ENCODE results near the gene TLNRD1.

The TLNRD1 gene

GRCh38 chr15:80997692-80998091 is 3.0 kb upstream of the TLNRD1 start:
- no peak overlapping the region for H2BK15ac ChIP-seq (ENCODE audit: low read depth, poor library complexity, severe bottlenecking)
- H3K36me3 ChIP-seq (ENCODE audit: control insufficient read depth in 1 of 2, insufficient read depth in 2 of 2, low read depth in 1 of 2, low read length in 2 of 2) = peaks cover 4% of the 10 kb centered on the region in 2 experiments
- peaks cover 2% of the 10 kb centered on the region for H3K9me3 ChIP-seq (ENCODE audit: control insufficient read depth, low read length)
- H4K8ac ChIP-seq (ENCODE audit: low read length) = no peak overlapping the region
- no peak overlapping the region for H3K14ac ChIP-seq (ENCODE audit: low read length in 2 of 2)
- 87% methylated on average over 1 of the region's 1 CpG for WGBS
- peaks cover 7% of the 10 kb centered on the region for H3K79me1 ChIP-seq (replicated peaks; ENCODE audit: low read length, poor library complexity, severe bottlenecking)
- peaks cover 12% of the 10 kb centered on the region for H3K4me1 ChIP-seq (ENCODE audit: control insufficient read depth, insufficient read depth, low read depth, low read length)
- no peak overlapping the region for H3K18ac ChIP-seq (ENCODE audit: low read depth in 1 of 2, low read length in 2 of 2)
- H3K23ac ChIP-seq (ENCODE audit: low read length in 2 of 2) = no peak overlapping the region
- H3K4ac ChIP-seq (ENCODE audit: low read depth in 1 of 2, low read length in 2 of 2) = no peak overlapping the region
- H3K27me3 ChIP-seq (ENCODE audit: control insufficient read depth in 1 of 2, insufficient read depth in 1 of 2, low read length in 2 of 2) = no peaks in the 10 kb centered on the region
- no peak overlapping the region for H3K4me3 ChIP-seq (ENCODE audit: insufficient read depth in 1 of 2, low read depth in 1 of 2, low read length in 2 of 2)
- H3K27ac ChIP-seq (ENCODE audit: low read length, poor library complexity, severe bottlenecking) = no peak overlapping the region
- no peak overlapping the region for H3K9ac ChIP-seq (ENCODE audit: low read length)
- no peak overlapping the region for H2AK5ac ChIP-seq (ENCODE audit: low read length, severe bottlenecking)
- H2AFZ ChIP-seq (ENCODE audit: low read depth, low read length) = no peak overlapping the region
- H2BK12ac ChIP-seq (ENCODE audit: low read length in 2 of 2) = no peak overlapping the region
- no peak overlapping the region for H2BK120ac ChIP-seq (ENCODE audit: low read depth, low read length)
- no peak overlapping the region for H2BK5ac ChIP-seq (ENCODE audit: low read depth, low read length, poor library complexity, severe bottlenecking)
- no peak overlapping the region for H4K91ac ChIP-seq (ENCODE audit: low read length)
- no peak for DNase-seq
- H3K4me2 ChIP-seq (ENCODE audit: low read length, poor library complexity, severe bottlenecking) = no peak overlapping the region

- peak overlapping the region; percentile 42 for H3K27ac ChIP-seq (ENCODE audit: low read length, poor library complexity, severe bottlenecking)
- H4K91ac ChIP-seq (ENCODE audit: low read length) = peak overlapping the region; percentile 10
- no peak overlapping the region for H4K8ac ChIP-seq (ENCODE audit: low read length)
- peaks cover 11% of the 10 kb centered on the region for H3K79me1 ChIP-seq (replicated peaks; ENCODE audit: low read length, poor library complexity, severe bottlenecking)
- no peak overlapping the region for H3K14ac ChIP-seq (ENCODE audit: low read length in 2 of 2)
- DNase-seq = no peak
- H3K4ac ChIP-seq (ENCODE audit: low read depth in 1 of 2, low read length in 2 of 2) = no peak overlapping the region
- no peak overlapping the region for H3K4me2 ChIP-seq (ENCODE audit: low read length, poor library complexity, severe bottlenecking)
- H3K23ac ChIP-seq (ENCODE audit: low read length in 2 of 2) = no peak overlapping the region
- peak overlapping the region; percentile 39 for H3K9ac ChIP-seq (ENCODE audit: low read length)
- no peak overlapping the region for H2AK5ac ChIP-seq (ENCODE audit: low read length, severe bottlenecking)
- H2BK120ac ChIP-seq (ENCODE audit: low read depth, low read length) = no peak overlapping the region
- peaks cover 9 to 10% of the 10 kb centered on the region in 2 experiments for H3K36me3 ChIP-seq (ENCODE audit: control insufficient read depth in 1 of 2, insufficient read depth in 2 of 2, low read depth in 1 of 2, low read length in 2 of 2)
- 100% methylated on average over 1 of the region's 1 CpG for WGBS
- peaks cover 16% of the 10 kb centered on the region for H3K4me1 ChIP-seq (ENCODE audit: control insufficient read depth, insufficient read depth, low read depth, low read length)
- no peak overlapping the region for H2BK5ac ChIP-seq (ENCODE audit: low read depth, low read length, poor library complexity, severe bottlenecking)
- peaks cover 2% of the 10 kb centered on the region for H3K9me3 ChIP-seq (ENCODE audit: control insufficient read depth, low read length)
- no peak overlapping the region for H2BK15ac ChIP-seq (ENCODE audit: low read depth, poor library complexity, severe bottlenecking)
- no peak overlapping the region for H2BK12ac ChIP-seq (ENCODE audit: low read length in 2 of 2)
- peak overlapping the region in 1 of 2 experiments; percentile 54 for H3K4me3 ChIP-seq (ENCODE audit: insufficient read depth in 1 of 2, low read depth in 1 of 2, low read length in 2 of 2)
- H3K27me3 ChIP-seq (ENCODE audit: control insufficient read depth in 1 of 2, insufficient read depth in 1 of 2, low read length in 2 of 2) = no peaks in the 10 kb centered on the region
- H2AFZ ChIP-seq (ENCODE audit: low read depth, low read length) = no peak overlapping the region
- no peak overlapping the region for H3K18ac ChIP-seq (ENCODE audit: low read depth in 1 of 2, low read length in 2 of 2)
These were observed 2.5 kb upstream of the TLNRD1 start for GRCh38 chr15:80998251-80998650.

DNA sequence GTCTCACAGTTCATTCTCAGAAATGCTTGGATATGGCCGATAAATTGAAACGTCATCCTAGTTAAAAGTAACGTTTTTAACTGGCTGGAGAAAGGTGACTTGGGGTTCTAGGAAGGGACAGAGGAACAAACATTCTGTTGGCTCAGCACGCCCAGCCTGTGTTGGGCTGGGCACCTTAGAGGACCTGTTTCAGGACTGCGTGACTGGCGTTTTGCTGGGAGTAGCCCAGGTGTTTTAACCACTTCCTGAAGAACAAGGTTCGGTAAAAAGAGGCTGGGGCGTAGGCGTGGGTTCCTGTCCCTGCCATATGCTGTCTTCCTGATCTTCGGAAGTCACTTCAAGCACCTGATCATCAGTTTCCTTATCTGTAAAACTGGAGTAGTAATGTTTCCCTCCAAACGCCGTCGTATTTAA is 1.1 kb upstream of the TLNRD1 start:
- Histone ChIP-seq H3K4me2 (ENCODE audit: low read length, poor library complexity, severe bottlenecking) (no peak overlapping the region), H3K9ac (ENCODE audit: low read length) (peak overlapping the region; percentile 98), H3K27ac (ENCODE audit: low read length, poor library complexity, severe bottlenecking) (no peak overlapping the region), H2BK120ac (ENCODE audit: low read depth, low read length) (no peak overlapping the region), H3K79me1 (replicated peaks; ENCODE audit: low read length, poor library complexity, severe bottlenecking) (peaks cover 13% of the 10 kb centered on the region), H2AFZ (ENCODE audit: low read depth, low read length) (no peak overlapping the region), H2BK5ac (ENCODE audit: low read depth, low read length, poor library complexity, severe bottlenecking) (no peak overlapping the region), H4K8ac (ENCODE audit: low read length) (peak overlapping the region; percentile 55), H3K9me3 (ENCODE audit: control insufficient read depth, low read length) (peaks cover 2% of the 10 kb centered on the region), H4K91ac (ENCODE audit: low read length) (no peak overlapping the region), H2AK5ac (ENCODE audit: low read length, severe bottlenecking) (no peak overlapping the region), H3K23ac (ENCODE audit: low read length in 2 of 2) (no peak overlapping the region), H3K4ac (ENCODE audit: low read depth in 1 of 2, low read length in 2 of 2) (no peak overlapping the region), H3K36me3 (ENCODE audit: control insufficient read depth in 1 of 2, insufficient read depth in 2 of 2, low read depth in 1 of 2, low read length in 2 of 2) (peaks cover 9 to 23% of the 10 kb centered on the region in 2 experiments), H3K18ac (ENCODE audit: low read depth in 1 of 2, low read length in 2 of 2) (no peak overlapping the region), H2BK15ac (ENCODE audit: low read depth, poor library complexity, severe bottlenecking) (peak overlapping the region; percentile 54), H2BK12ac (ENCODE audit: low read length in 2 of 2) (no peak overlapping the region), H3K27me3 (ENCODE audit: control insufficient read depth in 1 of 2, insufficient read depth in 1 of 2, low read length in 2 of 2) (no peaks in the 10 kb centered on the region), H3K4me1 (ENCODE audit: control insufficient read depth, insufficient read depth, low read depth, low read length) (peaks cover 18% of the 10 kb centered on the region), H3K4me3 (ENCODE audit: insufficient read depth in 1 of 2, low read depth in 1 of 2, low read length in 2 of 2) (peak overlapping the region in 1 of 2 experiments; percentile 83), H3K14ac (ENCODE audit: low read length in 2 of 2) (no peak overlapping the region)
- 87% methylated on average over 13 of the region's 13 CpGs for WGBS
- no peak for DNase-seq

DNA sequence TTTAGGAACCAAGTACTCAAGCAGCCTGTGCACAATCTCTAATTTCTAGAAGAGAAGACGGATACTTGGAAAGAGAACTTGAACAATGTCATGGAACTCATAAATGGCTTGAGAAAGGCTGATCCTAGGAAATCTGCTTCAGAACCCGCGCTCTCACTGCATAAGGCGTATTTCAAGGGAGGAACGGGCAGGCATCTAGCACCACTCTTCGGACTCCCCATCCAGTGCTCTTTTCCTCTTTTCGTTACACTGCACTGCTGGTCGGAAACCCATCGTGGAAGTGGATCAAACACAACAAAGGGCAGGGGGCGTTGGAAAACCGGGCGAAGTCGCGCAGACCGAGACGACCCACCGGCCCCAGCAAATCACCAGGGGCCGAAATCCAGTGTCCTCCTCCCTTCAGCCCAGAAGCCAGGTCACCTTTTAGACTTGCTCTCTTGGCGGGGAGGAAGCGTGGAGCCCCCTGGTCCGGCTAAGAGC is 539 bp upstream of the TLNRD1 start:
- Histone ChIP-seq H3K18ac (ENCODE audit: low read depth in 1 of 2, low read length in 2 of 2) (peak overlapping the region; percentile 87 to 90), H3K36me3 (ENCODE audit: control insufficient read depth in 1 of 2, insufficient read depth in 2 of 2, low read depth in 1 of 2, low read length in 2 of 2) (peaks cover 9 to 23% of the 10 kb centered on the region in 2 experiments), H3K27ac (ENCODE audit: low read length, poor library complexity, severe bottlenecking) (peak overlapping the region; percentile 0), H2BK120ac (ENCODE audit: low read depth, low read length) (peak overlapping the region; percentile 1), H3K9ac (ENCODE audit: low read length) (peak overlapping the region; percentile 98), H4K8ac (ENCODE audit: low read length) (peak overlapping the region; percentile 30), H2BK12ac (ENCODE audit: low read length in 2 of 2) (no peak overlapping the region), H2BK5ac (ENCODE audit: low read depth, low read length, poor library complexity, severe bottlenecking) (no peak overlapping the region), H3K4me3 (ENCODE audit: insufficient read depth in 1 of 2, low read depth in 1 of 2, low read length in 2 of 2) (peak overlapping the region; percentile 81 to 83), H3K4me1 (ENCODE audit: control insufficient read depth, insufficient read depth, low read depth, low read length) (peaks cover 18% of the 10 kb centered on the region), H3K4ac (ENCODE audit: low read depth in 1 of 2, low read length in 2 of 2) (peak overlapping the region; percentile 77 to 92), H3K4me2 (ENCODE audit: low read length, poor library complexity, severe bottlenecking) (peak overlapping the region; percentile 47), H3K14ac (ENCODE audit: low read length in 2 of 2) (peak overlapping the region in 1 of 2 experiments; percentile 69), H2AFZ (ENCODE audit: low read depth, low read length) (peak overlapping the region; percentile 85), H4K91ac (ENCODE audit: low read length) (peak overlapping the region; percentile 5), H2AK5ac (ENCODE audit: low read length, severe bottlenecking) (no peak overlapping the region), H3K79me1 (replicated peaks; ENCODE audit: low read length, poor library complexity, severe bottlenecking) (peaks cover 14% of the 10 kb centered on the region), H3K27me3 (ENCODE audit: control insufficient read depth in 1 of 2, insufficient read depth in 1 of 2, low read length in 2 of 2) (no peaks in the 10 kb centered on the region), H3K9me3 (ENCODE audit: control insufficient read depth, low read length) (peaks cover 2% of the 10 kb centered on the region), H2BK15ac (ENCODE audit: low read depth, poor library complexity, severe bottlenecking) (peak overlapping the region; percentile 17), H3K23ac (ENCODE audit: low read length in 2 of 2) (peak overlapping the region in 1 of 2 experiments; percentile 29)
- WGBS = 7% methylated on average over 15 of the region's 21 CpGs
- DNase-seq = no peak

All from mesenchymal stem cell (in vitro differentiated cells and primary cell).